Measurements from ENCODE around the gene ARHGAP26. TPM values are rescaled to one million over a fixed set of nuclear protein-coding genes. Genes with fewer than 3 reads are reported as not detected.

ARHGAP26 gene
- total RNA-seq, 1 experiment from 2014 or later = 79.8 TPM

- Histone ChIP-seq H3K9me3 (no peaks in the 10 kb centered on the region), H3K4me3 (ENCODE audit: low read depth, low read length) (no peak overlapping the region), H3K36me3 (ENCODE audit: control insufficient read depth, insufficient read depth, low read length) (peaks cover 10% of the 10 kb centered on the region), H3K4me1 (no peaks in the 10 kb centered on the region), H3K27me3 (replicated peaks; ENCODE audit: control insufficient read depth, insufficient read depth, low read length) (no peaks in the 10 kb centered on the region)
- ChIA-PET POLR2A (no interaction called here), CTCF (no interaction called here)
- Mint-ChIP-seq H3K4me1 (ENCODE audit: low read depth, unreplicated experiment) (peaks cover 14% of the 10 kb centered on the region), H3K27ac (ENCODE audit: unreplicated experiment) (no peak overlapping the region), H3K4me3 (ENCODE audit: unreplicated experiment) (no peak overlapping the region), H3K27me3 (ENCODE audit: insufficient read depth, unreplicated experiment) (no peaks in the 10 kb centered on the region), H3K36me3 (ENCODE audit: insufficient read depth, unreplicated experiment) (peaks cover 75% of the 10 kb centered on the region), H3K9me3 (ENCODE audit: unreplicated experiment) (no peaks in the 10 kb centered on the region)
- DNase-seq = no peak
- intact Hi-C loops (cut with micrococcal nuclease; ENCODE audit: unreplicated experiment) = no loop called here
- TF ChIP-seq CTCF (IDR thresholded peaks at IDR 0.05; ENCODE audit: insufficient read depth in 1 of 2, low read depth in 1 of 2, low read length in 1 of 2, severe bottlenecking in 1 of 2, unreplicated experiment in 1 of 2) = no peak
- BruUV-seq (replicated peaks) = no TSS peak
Measured at GRCh38 chr5:142906863-142907671, 136.9 kb downstream of the ARHGAP26 start.

DNA sequence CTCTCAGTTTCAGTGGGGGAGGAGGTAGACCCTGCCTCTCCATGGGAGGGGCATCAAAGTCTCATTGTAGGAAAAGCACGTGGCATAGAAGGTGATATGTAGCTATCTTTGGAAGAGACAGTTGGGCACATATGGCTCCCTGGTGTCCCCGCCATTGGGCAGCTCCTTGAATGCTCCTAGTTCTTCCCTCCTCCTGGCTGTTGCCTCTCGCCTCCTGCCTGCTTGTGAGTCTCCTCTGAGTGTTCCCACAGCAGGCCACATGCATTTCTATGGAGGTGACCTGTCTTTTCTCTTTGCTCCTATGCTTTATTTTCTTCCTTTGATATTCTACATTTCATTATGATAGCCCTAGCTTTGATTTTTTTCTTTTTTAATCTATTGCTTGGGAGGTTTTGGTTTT lies 138.5 kb downstream of the ARHGAP26 start:
- Histone ChIP-seq H3K4me1 (no peaks in the 10 kb centered on the region), H3K4me3 (ENCODE audit: low read depth, low read length) (no peak overlapping the region), H3K9me3 (no peaks in the 10 kb centered on the region), H3K27me3 (replicated peaks; ENCODE audit: control insufficient read depth, insufficient read depth, low read length) (no peaks in the 10 kb centered on the region), H3K36me3 (ENCODE audit: control insufficient read depth, insufficient read depth, low read length) (peaks cover 6% of the 10 kb centered on the region)
- ChIA-PET POLR2A (no interaction called here), CTCF (no interaction called here)
- peaks cover 80% of the 10 kb centered on the region for H3K36me3 Mint-ChIP-seq (ENCODE audit: insufficient read depth, unreplicated experiment)
- H3K4me3 Mint-ChIP-seq (ENCODE audit: unreplicated experiment) = no peak overlapping the region
- no peaks in the 10 kb centered on the region for H3K27me3 Mint-ChIP-seq (ENCODE audit: insufficient read depth, unreplicated experiment)
- H3K27ac Mint-ChIP-seq (ENCODE audit: unreplicated experiment) = no peak overlapping the region
- TF ChIP-seq CTCF (IDR thresholded peaks at IDR 0.05; ENCODE audit: insufficient read depth in 1 of 2, low read depth in 1 of 2, low read length in 1 of 2, severe bottlenecking in 1 of 2, unreplicated experiment in 1 of 2) = no peak
- intact Hi-C loops (cut with micrococcal nuclease; ENCODE audit: unreplicated experiment) = no loop called here
- H3K4me1 Mint-ChIP-seq (ENCODE audit: low read depth, unreplicated experiment) = peaks cover 19% of the 10 kb centered on the region
- DNase-seq = no peak
- BruUV-seq (replicated peaks) = no TSS peak
- no peaks in the 10 kb centered on the region for H3K9me3 Mint-ChIP-seq (ENCODE audit: unreplicated experiment)

- ChIA-PET POLR2A (no interaction called here), CTCF (interaction anchor here (0.6 to 1.0 kb wide), 2 partner anchors 22 to 489 kb away, joined by 3 read pairs; no protein-coding TSS in a partner anchor)
- H3K27me3 ChIP-seq (replicated peaks; ENCODE audit: control insufficient read depth, insufficient read depth, low read length) = no peaks in the 10 kb centered on the region
- Mint-ChIP-seq H3K4me3 (ENCODE audit: unreplicated experiment) (no peak overlapping the region), H3K9me3 (ENCODE audit: unreplicated experiment) (no peaks in the 10 kb centered on the region), H3K4me1 (ENCODE audit: low read depth, unreplicated experiment) (peaks cover 19% of the 10 kb centered on the region), H3K36me3 (ENCODE audit: insufficient read depth, unreplicated experiment) (peaks cover 81% of the 10 kb centered on the region), H3K27ac (ENCODE audit: unreplicated experiment) (no peak overlapping the region), H3K27me3 (ENCODE audit: insufficient read depth, unreplicated experiment) (no peaks in the 10 kb centered on the region)
- H3K4me1 ChIP-seq = no peaks in the 10 kb centered on the region
- TF ChIP-seq CTCF (IDR thresholded peaks at IDR 0.05; ENCODE audit: insufficient read depth in 1 of 2, low read depth in 1 of 2, low read length in 1 of 2, severe bottlenecking in 1 of 2, unreplicated experiment in 1 of 2) = no peak
- no peaks in the 10 kb centered on the region for H3K9me3 ChIP-seq
- intact Hi-C loops (cut with micrococcal nuclease; ENCODE audit: unreplicated experiment) = no loop called here
- peaks cover 6% of the 10 kb centered on the region for H3K36me3 ChIP-seq (ENCODE audit: control insufficient read depth, insufficient read depth, low read length)
- no peak overlapping the region for H3K4me3 ChIP-seq (ENCODE audit: low read depth, low read length)
- no TSS peak for BruUV-seq (replicated peaks)
- DNase-seq = no peak
Measured at GRCh38 chr5:142910128-142910527, 140.0 kb downstream of the ARHGAP26 start.
